ENCODE results near the gene FOXL3. TPM values are rescaled to one million over a fixed set of nuclear protein-coding genes. Genes with fewer than 3 reads are reported as not detected.

Gene FOXL3
- total and polyA plus RNA-seq, 3 donors from 2014 or later: 4.5 to 37.7 (median 14.5) TPM

DNA sequence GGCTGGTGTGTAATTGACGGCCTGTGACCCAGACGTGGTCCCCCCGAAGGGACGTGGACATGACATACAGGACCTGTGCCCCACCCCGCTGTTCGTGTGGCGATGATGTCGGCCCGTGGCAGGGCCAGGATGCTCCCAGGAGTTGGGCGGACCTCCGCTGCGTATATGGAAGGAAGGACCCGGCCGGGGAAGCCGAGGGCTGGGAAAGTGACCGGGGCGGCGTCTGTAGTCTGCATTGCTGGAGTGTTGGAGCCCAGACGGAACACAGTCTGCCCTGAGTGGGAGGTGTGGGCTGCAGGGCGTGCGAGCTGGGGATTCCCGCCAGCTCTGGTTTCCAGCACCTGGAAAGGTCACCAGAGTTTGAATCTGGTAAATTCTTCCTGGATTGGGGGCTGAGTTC, 45.0 kb upstream of the FOXL3 start:
- peak; percentile 66 for DNase-seq
- TF ChIP-seq POLR2A (IDR thresholded peaks at IDR 0.05) (no peak), CTCF (IDR thresholded peaks at IDR 0.05) (no peak)
- Histone ChIP-seq H3K4me3 (no peak overlapping the region), H3K27ac (no peak overlapping the region), H3K27me3 (no peaks in the 10 kb centered on the region), H3K9me3 (no peaks in the 10 kb centered on the region), H3K4me1 (peaks cover 19% of the 10 kb centered on the region), H3K36me3 (ENCODE audit: low read depth, missing control alignments) (no peaks in the 10 kb centered on the region)
- intact Hi-C loops (cut with DNase I; ENCODE audit: low total_unique reads): no loop called here
- 57 to 96% methylated on average over 4 to 22 of the region's 22 CpGs for WGBS, 2 donors

DNA sequence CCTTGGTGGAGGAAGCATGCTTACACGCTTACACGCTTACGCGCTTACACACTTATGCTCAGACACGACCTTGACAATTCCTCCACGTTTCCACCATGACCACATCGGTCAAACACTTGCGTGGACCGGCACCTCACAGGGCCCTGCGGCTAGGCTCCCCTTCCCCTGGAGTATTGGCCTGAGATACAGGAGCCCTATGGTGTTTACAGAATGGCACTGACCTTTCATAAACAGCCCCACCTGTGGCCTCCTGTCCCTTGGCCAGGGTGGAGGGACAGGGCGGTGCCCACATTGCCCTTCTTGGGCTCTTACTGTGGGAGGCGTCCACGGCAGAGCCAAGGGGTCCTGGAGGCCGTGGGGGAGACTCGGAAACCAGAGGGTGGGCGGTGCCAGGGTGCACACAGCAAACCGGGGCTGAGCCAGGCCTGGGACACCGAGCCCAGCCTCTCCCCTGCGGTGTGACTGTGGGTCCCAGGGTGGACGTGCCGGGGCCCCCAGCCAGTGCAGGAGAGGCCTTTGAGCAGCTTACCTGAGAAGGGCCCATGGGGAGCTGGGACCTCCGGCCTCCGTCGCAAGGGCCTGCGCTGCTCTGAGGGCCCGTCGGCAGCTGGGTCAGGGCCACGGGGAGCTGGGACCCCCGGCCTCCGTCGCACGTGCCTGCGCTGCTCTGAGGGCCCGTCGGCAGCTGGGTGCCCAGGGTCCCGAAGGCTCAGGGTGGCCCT, 44.2 kb upstream of the FOXL3 start:
- Histone ChIP-seq H3K9me3 (no peaks in the 10 kb centered on the region), H3K27me3 (no peaks in the 10 kb centered on the region), H3K27ac (no peak overlapping the region), H3K4me1 (peaks cover 19% of the 10 kb centered on the region), H3K4me3 (no peak overlapping the region), H3K36me3 (ENCODE audit: low read depth, missing control alignments) (no peaks in the 10 kb centered on the region)
- WGBS, 2 donors: 90 to 92% methylated on average over 14 to 36 of the region's 36 CpGs
- no peak for DNase-seq
- intact Hi-C loops (cut with DNase I; ENCODE audit: low total_unique reads): no loop called here
- TF ChIP-seq POLR2A (IDR thresholded peaks at IDR 0.05) (no peak), CTCF (IDR thresholded peaks at IDR 0.05) (no peak)

GRCh38 chr7:246451-246850, 43.5 kb upstream of the FOXL3 start:
- no peaks in the 10 kb centered on the region for H3K36me3 ChIP-seq (ENCODE audit: low read depth, missing control alignments)
- no peaks in the 10 kb centered on the region for H3K9me3 ChIP-seq
- DNase-seq: no peak
- H3K27ac ChIP-seq: no peak overlapping the region
- no peaks in the 10 kb centered on the region for H3K27me3 ChIP-seq
- intact Hi-C loops (cut with DNase I; ENCODE audit: low total_unique reads): no loop called here
- H3K4me1 ChIP-seq: peaks cover 15% of the 10 kb centered on the region
- H3K4me3 ChIP-seq: no peak overlapping the region
- 91 to 94% methylated on average over 15 to 22 of the region's 22 CpGs for WGBS, 2 donors
- TF ChIP-seq POLR2A (IDR thresholded peaks at IDR 0.05) (no peak), CTCF (IDR thresholded peaks at IDR 0.05) (no peak)

GRCh38 chr7:247181-247580, 42.8 kb upstream of the FOXL3 start:
- no peak overlapping the region for H3K27ac ChIP-seq
- no peaks in the 10 kb centered on the region for H3K36me3 ChIP-seq (ENCODE audit: low read depth, missing control alignments)
- H3K9me3 ChIP-seq: no peaks in the 10 kb centered on the region
- DNase-seq: no peak
- TF ChIP-seq POLR2A (IDR thresholded peaks at IDR 0.05) (no peak), CTCF (IDR thresholded peaks at IDR 0.05) (no peak)
- H3K27me3 ChIP-seq: no peaks in the 10 kb centered on the region
- H3K4me3 ChIP-seq: no peak overlapping the region
- H3K4me1 ChIP-seq: peaks cover 15% of the 10 kb centered on the region
- 88 to 92% methylated on average over 9 to 11 of the region's 12 CpGs for WGBS, 2 donors
- intact Hi-C loops (cut with DNase I; ENCODE audit: low total_unique reads): no loop called here

GRCh38 chr7:247636-248035, 42.3 kb upstream of the FOXL3 start:
- intact Hi-C loops (cut with DNase I; ENCODE audit: low total_unique reads): no loop called here
- 85 to 90% methylated on average over 15 to 16 of the region's 16 CpGs for WGBS, 2 donors
- H3K36me3 ChIP-seq (ENCODE audit: low read depth, missing control alignments): no peaks in the 10 kb centered on the region
- no peak for TF ChIP-seq CTCF (IDR thresholded peaks at IDR 0.05)
- no peak for TF ChIP-seq POLR2A (IDR thresholded peaks at IDR 0.05)
- H3K4me1 ChIP-seq: peaks cover 15% of the 10 kb centered on the region
- H3K27ac ChIP-seq: no peak overlapping the region
- no peaks in the 10 kb centered on the region for H3K9me3 ChIP-seq
- H3K4me3 ChIP-seq: no peak overlapping the region
- no peak for DNase-seq
- no peaks in the 10 kb centered on the region for H3K27me3 ChIP-seq

All from testis (tissue), 3 donors.